Hepatocyte (in vitro differentiated cells): ENCODE measurements around the gene DXO. TPM values are rescaled to one million over a fixed set of nuclear protein-coding genes. Genes with fewer than 3 reads are reported as not detected.

Experiments used
- DNase-seq: peaks from one replicate; pipeline ENCODE4 v3.0.0-alpha.2; 2016; ENCODE audit warnings: low spot score
- H2AFZ ChIP-seq: fragments of 200-600 bp; sonication (generic); 2 replicates; pipeline ENCODE4 v1.6.0; 2016; ENCODE audit warnings: antibody characterized with exemption, mild to moderate bottlenecking
- H3K27ac ChIP-seq: fragments of 200-600 bp; sonication (generic); 2 replicates; pipeline ENCODE4 v1.5.1; 2016; ENCODE audit warnings: mild to moderate bottlenecking
- H3K27me3 ChIP-seq: fragments of 200-600 bp; sonication (generic); 2 replicates; pipeline ENCODE4 v1.6.1; 2016
- H3K36me3 ChIP-seq: fragments of 200-600 bp; sonication (generic); replicated peaks from 2 replicates; pipeline ENCODE4 v1.5.1; 2016; ENCODE audit warnings: low read depth; ENCODE audit not compliant: insufficient read depth
- H3K4me1 ChIP-seq: fragments of 200-600 bp; sonication (generic); 2 replicates; pipeline ENCODE4 v1.5.1; 2016; ENCODE audit warnings: mild to moderate bottlenecking, moderate library complexity; ENCODE audit not compliant: insufficient read depth
- H3K4me2 ChIP-seq: fragments of 200-600 bp; sonication (generic); 2 replicates; pipeline ENCODE4 v1.6.0; 2016
- H3K4me3 ChIP-seq: fragments of 200-600 bp; sonication (generic); 2 replicates; pipeline ENCODE4 v1.5.1; 2016; ENCODE audit warnings: mild to moderate bottlenecking
- H3K79me2 ChIP-seq: fragments of 200-600 bp; sonication (generic); 2 replicates; pipeline ENCODE4 v1.6.0; 2017; ENCODE audit warnings: mild to moderate bottlenecking
- H3K9me2 ChIP-seq: fragments of 200-600 bp; sonication (generic); replicated peaks from 2 replicates; pipeline ENCODE4 v1.6.0; 2017; ENCODE audit warnings: mild to moderate bottlenecking; ENCODE audit not compliant: insufficient read depth
- H3K9me3 ChIP-seq: fragments of 200-600 bp; sonication (generic); 2 replicates; pipeline ENCODE4 v1.5.1; 2016; ENCODE audit warnings: low read depth, mild to moderate bottlenecking
- H4K20me1 ChIP-seq: fragments of 200-600 bp; sonication (generic); 2 replicates; pipeline ENCODE4 v1.6.0; 2016; ENCODE audit warnings: mild to moderate bottlenecking; ENCODE audit not compliant: insufficient read depth, poor library complexity, severe bottlenecking
- EZH2 ChIP-seq: fragments of 200-600 bp; sonication (generic); IDR thresholded peaks from 2 replicates; pipeline ENCODE4 v1.6.1; 2016; ENCODE audit warnings: antibody characterized with exemption, mild to moderate bottlenecking, borderline replicate concordance
- EZH2phosphoT487 ChIP-seq: fragments of 200-600 bp; sonication (generic); IDR thresholded peaks from one replicate; pipeline ENCODE4 v1.6.1; 2018; ENCODE audit warnings: antibody characterized with exemption, mild to moderate bottlenecking, low read depth, moderate library complexity; ENCODE audit not compliant: unreplicated experiment, severe bottlenecking
- WGBS: methylation state at CpG from one replicate; pipeline ENCODE4 v1.1.6; 2016; ENCODE audit warnings: low lambda C conversion rate; ENCODE audit errors: missing lambda C conversion rate; 5-methylcytosine and 5-hydroxymethylcytosine counted together
- polyA plus RNA-seq: library from polyadenylated mRNA; unstranded; fragments of >200 nt; fragmentation: Nextera tagmentation; extraction: Ambion mirVana; gene quantifications from 2 replicates; pipeline ENCODE4 v1.2.1, GENCODE V29; 2016
- total RNA-seq: library from RNA; depleted of rRNA; stranded (reverse); fragments of >200 nt; gene quantifications from 2 replicates; pipeline ENCODE4 v1.2.3, GENCODE V29; 2014
- TF ChIP-seq, protein P1 (sequence below): fragments of 200-600 bp; sonication (generic); IDR thresholded peaks from 2 replicates; pipeline ENCODE4 v1.5.1; 2016; ENCODE audit warnings: antibody characterized with exemption, mild to moderate bottlenecking; ENCODE audit not compliant: poor library complexity

DXO gene
- total and polyA plus RNA-seq, 2 experiments from 2014 or later, result 22.2 to 39.3 TPM

DNA sequence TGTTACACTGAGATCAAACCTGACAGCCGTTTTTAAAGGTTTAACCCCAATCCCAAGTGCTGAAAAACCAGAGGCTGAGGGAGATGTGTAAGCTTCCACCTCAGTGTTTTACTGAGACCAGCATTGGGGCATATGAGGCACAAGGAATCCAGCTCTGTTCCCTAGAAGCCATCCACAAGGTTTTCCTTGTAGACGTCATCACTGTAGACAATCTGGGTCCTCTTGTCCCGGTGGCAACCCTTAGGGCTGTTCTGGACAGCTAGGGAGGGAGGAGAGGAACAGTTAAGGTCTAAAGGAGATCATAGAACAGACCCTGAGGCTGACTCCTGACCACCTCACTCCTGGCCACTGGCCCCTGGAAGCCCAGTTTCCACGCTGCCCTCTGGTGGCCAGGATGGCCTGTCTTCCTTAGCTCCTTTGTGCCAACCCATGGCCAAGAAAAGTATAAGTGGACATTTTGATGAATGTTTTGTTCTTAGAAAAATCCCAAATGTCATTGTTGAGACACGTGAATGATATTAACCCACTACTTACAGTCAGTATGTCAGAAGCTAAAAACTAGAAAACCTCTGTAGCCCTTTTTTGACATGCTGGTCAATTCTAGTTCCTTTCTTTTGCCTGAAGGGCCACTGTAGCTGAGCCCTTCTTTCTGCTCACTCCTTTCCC lies 19.7 kb downstream of the DXO start:
- Histone ChIP-seq H3K4me3 (no peak overlapping the region), H3K79me2 (peaks cover 9% of the 10 kb centered on the region), H3K4me1 (no peaks in the 10 kb centered on the region), H4K20me1 (no peaks in the 10 kb centered on the region), H3K9me3 (no peaks in the 10 kb centered on the region), H2AFZ (no peak overlapping the region), H3K27ac (peak overlapping the region; percentile 20), H3K36me3 (no peaks in the 10 kb centered on the region), H3K4me2 (no peak overlapping the region), H3K27me3 (no peaks in the 10 kb centered on the region), H3K9me2 (no peaks in the 10 kb centered on the region)
- peak; percentile 82 for DNase-seq
- WGBS, result 71% methylated on average over 5 of the region's 5 CpGs
- no peak for TF ChIP-seq EZH2phosphoT487
- TF ChIP-seq, protein P1, sequence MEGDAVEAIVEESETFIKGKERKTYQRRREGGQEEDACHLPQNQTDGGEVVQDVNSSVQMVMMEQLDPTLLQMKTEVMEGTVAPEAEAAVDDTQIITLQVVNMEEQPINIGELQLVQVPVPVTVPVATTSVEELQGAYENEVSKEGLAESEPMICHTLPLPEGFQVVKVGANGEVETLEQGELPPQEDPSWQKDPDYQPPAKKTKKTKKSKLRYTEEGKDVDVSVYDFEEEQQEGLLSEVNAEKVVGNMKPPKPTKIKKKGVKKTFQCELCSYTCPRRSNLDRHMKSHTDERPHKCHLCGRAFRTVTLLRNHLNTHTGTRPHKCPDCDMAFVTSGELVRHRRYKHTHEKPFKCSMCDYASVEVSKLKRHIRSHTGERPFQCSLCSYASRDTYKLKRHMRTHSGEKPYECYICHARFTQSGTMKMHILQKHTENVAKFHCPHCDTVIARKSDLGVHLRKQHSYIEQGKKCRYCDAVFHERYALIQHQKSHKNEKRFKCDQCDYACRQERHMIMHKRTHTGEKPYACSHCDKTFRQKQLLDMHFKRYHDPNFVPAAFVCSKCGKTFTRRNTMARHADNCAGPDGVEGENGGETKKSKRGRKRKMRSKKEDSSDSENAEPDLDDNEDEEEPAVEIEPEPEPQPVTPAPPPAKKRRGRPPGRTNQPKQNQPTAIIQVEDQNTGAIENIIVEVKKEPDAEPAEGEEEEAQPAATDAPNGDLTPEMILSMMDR, result peak; percentile 75

DNA sequence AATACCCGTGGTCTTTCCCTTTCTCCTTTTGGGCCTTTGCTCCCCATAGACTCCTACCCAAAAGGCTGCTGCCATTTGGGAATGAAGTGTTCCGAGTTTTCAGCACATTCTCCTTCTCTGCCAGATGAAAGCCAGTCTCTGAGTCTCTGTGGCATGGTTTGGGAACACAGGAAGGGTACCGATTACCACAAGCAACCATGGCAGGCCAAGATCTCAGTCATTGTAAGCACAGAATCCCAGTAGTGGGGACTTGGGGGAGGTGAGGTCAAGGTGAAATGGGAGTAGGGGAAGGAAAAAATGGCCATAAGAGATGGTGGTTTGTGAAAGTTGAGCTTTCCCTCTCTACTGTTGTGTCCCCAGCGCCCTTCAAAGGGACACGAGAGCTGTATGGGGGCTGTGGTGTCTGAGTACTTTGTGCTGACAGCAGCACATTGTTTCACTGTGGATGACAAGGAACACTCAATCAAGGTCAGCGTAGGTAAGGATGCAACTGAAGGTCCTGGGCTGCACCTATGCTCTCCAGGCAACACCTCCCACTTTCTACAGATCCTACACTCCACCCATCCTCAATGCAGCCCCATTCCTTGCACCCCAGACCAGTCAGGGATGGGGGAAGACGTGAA lies 21.9 kb downstream of the DXO start:
- Histone ChIP-seq H3K36me3 (no peaks in the 10 kb centered on the region), H3K4me1 (peaks cover 10% of the 10 kb centered on the region), H3K4me3 (no peak overlapping the region), H3K27ac (peak overlapping the region; percentile 27), H3K27me3 (no peaks in the 10 kb centered on the region), H3K9me3 (no peaks in the 10 kb centered on the region), H3K9me2 (no peaks in the 10 kb centered on the region), H4K20me1 (no peaks in the 10 kb centered on the region), H2AFZ (no peak overlapping the region), H3K4me2 (no peak overlapping the region), H3K79me2 (peaks cover 4% of the 10 kb centered on the region)
- WGBS, result 91% methylated on average over 7 of the region's 7 CpGs
- TF ChIP-seq, protein P1, result no peak
- TF ChIP-seq EZH2, result no peak
- no peak for TF ChIP-seq EZH2phosphoT487
- DNase-seq, result no peak

DNA sequence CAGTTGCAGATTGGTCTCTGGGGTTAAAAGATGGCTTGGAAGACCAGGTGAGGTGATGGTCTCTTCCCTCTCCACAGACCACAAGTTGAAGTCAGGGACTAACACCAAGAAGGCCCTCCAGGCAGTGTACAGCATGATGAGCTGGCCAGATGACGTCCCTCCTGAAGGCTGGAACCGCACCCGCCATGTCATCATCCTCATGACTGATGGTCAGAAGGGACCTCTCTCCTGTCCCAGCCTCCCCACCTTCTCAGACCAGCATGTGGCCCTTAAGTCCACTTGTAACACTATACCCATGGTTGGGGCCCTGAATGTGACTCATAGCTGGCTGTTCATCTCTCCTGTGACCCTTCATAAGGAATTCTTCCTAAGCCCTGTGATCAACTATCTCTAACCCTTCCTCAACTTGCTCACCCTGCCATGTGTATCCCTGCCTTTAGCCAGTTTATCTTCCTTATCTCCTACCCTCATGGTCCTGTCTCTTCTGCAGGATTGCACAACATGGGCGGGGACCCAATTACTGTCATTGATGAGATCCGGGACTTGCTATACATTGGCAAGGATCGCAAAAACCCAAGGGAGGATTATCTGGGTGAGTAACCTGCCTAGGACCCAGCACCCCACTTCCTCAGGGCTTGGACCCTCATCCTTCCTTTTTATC lies 23.1 kb downstream of the DXO start:
- DNase-seq, result no peak
- no peaks in the 10 kb centered on the region for H3K9me3 ChIP-seq
- H3K36me3 ChIP-seq, result no peaks in the 10 kb centered on the region
- no peaks in the 10 kb centered on the region for H3K27me3 ChIP-seq
- no peak overlapping the region for H3K4me2 ChIP-seq
- no peak overlapping the region for H3K4me3 ChIP-seq
- TF ChIP-seq, protein P1, result no peak
- TF ChIP-seq EZH2phosphoT487 (no peak), EZH2 (no peak)
- H3K4me1 ChIP-seq, result peaks cover 12% of the 10 kb centered on the region
- H3K27ac ChIP-seq, result no peak overlapping the region
- no peaks in the 10 kb centered on the region for H4K20me1 ChIP-seq
- H3K9me2 ChIP-seq, result no peaks in the 10 kb centered on the region
- peaks cover 4% of the 10 kb centered on the region for H3K79me2 ChIP-seq
- 90% methylated on average over 6 of the region's 6 CpGs for WGBS
- H2AFZ ChIP-seq, result no peak overlapping the region
